Natural killer cell (primary cell): Measurements from ENCODE around the gene ACOX3. TPM values are rescaled to one million over a fixed set of nuclear protein-coding genes. Genes with fewer than 3 reads are reported as not detected.

Source experiments
- ATAC-seq, 3 donors: fragments of 150-1000 bp in 2 of 3; fragments of 200-7000 bp in 1 of 3; cut with Tn5 transposase; 1 replicate in 1 of 3; 2 replicates in 2 of 3; pipeline ENCODE4 v1.10.0; 2021; ENCODE audit warnings: mild to moderate bottlenecking in 2 of 3, moderate library complexity in 2 of 3
- DNase-seq, 2 donors: peaks; one replicate each; pipeline versions ENCODE4 v3.0.0 to v3.0.0-alpha.2; 2013 to 2021; ENCODE audit warnings: mixed read lengths in 1 of 2
- H3K27ac ChIP-seq: one replicate; pipeline ENCODE4 v1.5.1; 2013; ENCODE audit warnings: mild to moderate bottlenecking, low read length
- H3K27me3 ChIP-seq: one replicate; pipeline ENCODE4 v1.6.1; 2013; ENCODE audit warnings: low read length; ENCODE audit not compliant: control insufficient read depth, insufficient read depth
- H3K36me3 ChIP-seq: one replicate; pipeline ENCODE4 v1.6.1; 2013; ENCODE audit warnings: low read length; ENCODE audit not compliant: control insufficient read depth, insufficient read depth
- H3K4me1 ChIP-seq: one replicate; pipeline ENCODE4 v1.6.1; 2013; ENCODE audit warnings: low read length; ENCODE audit not compliant: control insufficient read depth, insufficient read depth
- H3K4me3 ChIP-seq: one replicate; pipeline ENCODE4 v1.5.1; 2013; ENCODE audit warnings: low read length
- H3K9me3 ChIP-seq: one replicate; pipeline ENCODE4 v1.6.1; 2013; ENCODE audit warnings: low read length; ENCODE audit not compliant: control insufficient read depth, insufficient read depth
- H3K27ac Mint-ChIP-seq, 2 donors: one replicate each; pipeline ENCODE4 v1.8.0; 2022; ENCODE audit warnings: mild to moderate bottlenecking in 2 of 2, mixed read lengths in 2 of 2, moderate library complexity in 1 of 2
- H3K27me3 Mint-ChIP-seq, 2 donors: one replicate each; pipeline ENCODE4 v1.8.0; 2022; ENCODE audit warnings: low read depth in 2 of 2, mixed read lengths in 2 of 2
- H3K36me3 Mint-ChIP-seq: one replicate; pipeline ENCODE4 v1.8.0; 2022; ENCODE audit warnings: mixed read lengths
- H3K4me1 Mint-ChIP-seq, 2 donors: one replicate each; pipeline ENCODE4 v1.8.0; 2022; ENCODE audit warnings: mixed read lengths in 2 of 2
- H3K4me3 Mint-ChIP-seq: one replicate; pipeline ENCODE4 v1.8.0; 2022; ENCODE audit warnings: mild to moderate bottlenecking, moderate library complexity, mixed read lengths
- H3K9me3 Mint-ChIP-seq, 2 donors: one replicate each; pipeline ENCODE4 v1.8.0; 2022; ENCODE audit warnings: mixed read lengths in 2 of 2
- WGBS: methylation state at CpG from one replicate; pipeline ENCODE4 v1.1.7; 2013; ENCODE audit warnings: missing lambda C conversion rate; ENCODE audit not compliant: insufficient coverage; 5-methylcytosine and 5-hydroxymethylcytosine counted together
- intact Hi-C: fragments of 100-400 bp; cut with micrococcal nuclease; formaldehyde crosslinking; loops from one replicate; pipeline ENCODE4 v1.14.2; 2022
- total RNA-seq, 4 donors: library from RNA; stranded (reverse); fragments of 120-200 nt in 1 of 4; gene quantifications; one replicate each; pipeline versions ENCODE4 v1.2.3 to v1.2.4, GENCODE V29; 2013 to 2022
- TF ChIP-seq, protein P1 (sequence below): fragments of 200-600 bp; IDR thresholded peaks from one replicate; pipeline ENCODE4 v1.8.0; 2022; ENCODE audit warnings: antibody characterized with exemption

Gene ACOX3
- total RNA-seq, 3 donors from 2014 or later (not counting 1 experiment from before 2014, with no cell fraction given), result 12.4 to 18.3 (median 15.4) TPM

DNA sequence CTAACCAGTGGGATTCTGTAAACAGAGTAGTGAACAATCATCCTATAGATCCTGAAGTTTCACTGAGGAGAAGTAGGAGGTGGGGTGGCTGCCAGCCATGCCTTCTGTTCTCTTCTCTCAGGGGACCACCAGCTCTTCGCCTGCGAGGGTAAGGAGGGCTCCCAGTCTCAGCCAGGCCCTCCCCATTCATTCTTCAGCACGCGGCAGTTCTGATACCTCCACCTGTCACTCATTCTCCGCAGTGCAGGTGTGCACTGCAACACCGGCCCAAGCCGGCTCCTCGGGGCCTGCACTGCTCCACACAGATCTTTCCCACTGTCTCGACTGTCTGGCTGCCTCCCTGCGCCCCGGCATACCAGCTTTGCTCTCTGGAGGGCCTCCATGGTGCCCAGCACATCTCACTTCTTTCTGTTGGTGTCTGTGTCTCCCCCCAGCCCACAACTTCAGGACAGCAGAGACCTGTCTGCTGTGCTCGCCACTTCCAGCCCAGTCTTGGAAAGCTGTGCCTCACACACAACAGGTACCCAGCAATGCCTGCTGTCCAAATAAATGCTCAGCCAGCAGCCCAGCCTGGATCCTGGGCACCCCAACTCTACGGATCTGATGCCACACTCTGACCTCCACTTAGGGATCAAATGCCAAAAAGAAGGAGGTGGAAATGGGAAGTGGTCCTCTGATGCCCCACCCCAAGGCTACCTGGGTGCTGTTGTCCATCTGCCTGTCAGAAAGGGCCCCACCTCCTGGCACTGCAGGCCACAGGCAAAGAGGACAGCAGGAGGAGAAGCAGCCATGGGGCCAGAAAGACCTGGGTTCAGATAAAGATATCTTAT is 29.0 kb downstream of the ACOX3 start:
- Histone ChIP-seq H3K27me3 (no peaks in the 10 kb centered on the region), H3K4me3 (no peak overlapping the region), H3K9me3 (no peaks in the 10 kb centered on the region), H3K36me3 (peaks cover 17% of the 10 kb centered on the region), H3K27ac (no peak overlapping the region), H3K4me1 (peaks cover 28% of the 10 kb centered on the region)
- ATAC-seq (no peak), DNase-seq (no peak)
- peaks cover 14% of the 10 kb centered on the region for H3K36me3 Mint-ChIP-seq
- H3K9me3 Mint-ChIP-seq, result no peaks in the 10 kb centered on the region
- H3K4me1 Mint-ChIP-seq, result peaks cover 22 to 45% of the 10 kb centered on the region in 2 donors
- no peaks in the 10 kb centered on the region for H3K27me3 Mint-ChIP-seq
- H3K27ac Mint-ChIP-seq, result peak overlapping the region in 1 of 2 donors; percentile 72
- intact Hi-C loops, result no loop called here
- TF ChIP-seq, protein P1, sequence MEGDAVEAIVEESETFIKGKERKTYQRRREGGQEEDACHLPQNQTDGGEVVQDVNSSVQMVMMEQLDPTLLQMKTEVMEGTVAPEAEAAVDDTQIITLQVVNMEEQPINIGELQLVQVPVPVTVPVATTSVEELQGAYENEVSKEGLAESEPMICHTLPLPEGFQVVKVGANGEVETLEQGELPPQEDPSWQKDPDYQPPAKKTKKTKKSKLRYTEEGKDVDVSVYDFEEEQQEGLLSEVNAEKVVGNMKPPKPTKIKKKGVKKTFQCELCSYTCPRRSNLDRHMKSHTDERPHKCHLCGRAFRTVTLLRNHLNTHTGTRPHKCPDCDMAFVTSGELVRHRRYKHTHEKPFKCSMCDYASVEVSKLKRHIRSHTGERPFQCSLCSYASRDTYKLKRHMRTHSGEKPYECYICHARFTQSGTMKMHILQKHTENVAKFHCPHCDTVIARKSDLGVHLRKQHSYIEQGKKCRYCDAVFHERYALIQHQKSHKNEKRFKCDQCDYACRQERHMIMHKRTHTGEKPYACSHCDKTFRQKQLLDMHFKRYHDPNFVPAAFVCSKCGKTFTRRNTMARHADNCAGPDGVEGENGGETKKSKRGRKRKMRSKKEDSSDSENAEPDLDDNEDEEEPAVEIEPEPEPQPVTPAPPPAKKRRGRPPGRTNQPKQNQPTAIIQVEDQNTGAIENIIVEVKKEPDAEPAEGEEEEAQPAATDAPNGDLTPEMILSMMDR, result no peak
- no peak overlapping the region for H3K4me3 Mint-ChIP-seq
- 95% methylated on average over 13 of the region's 13 CpGs for WGBS

DNA sequence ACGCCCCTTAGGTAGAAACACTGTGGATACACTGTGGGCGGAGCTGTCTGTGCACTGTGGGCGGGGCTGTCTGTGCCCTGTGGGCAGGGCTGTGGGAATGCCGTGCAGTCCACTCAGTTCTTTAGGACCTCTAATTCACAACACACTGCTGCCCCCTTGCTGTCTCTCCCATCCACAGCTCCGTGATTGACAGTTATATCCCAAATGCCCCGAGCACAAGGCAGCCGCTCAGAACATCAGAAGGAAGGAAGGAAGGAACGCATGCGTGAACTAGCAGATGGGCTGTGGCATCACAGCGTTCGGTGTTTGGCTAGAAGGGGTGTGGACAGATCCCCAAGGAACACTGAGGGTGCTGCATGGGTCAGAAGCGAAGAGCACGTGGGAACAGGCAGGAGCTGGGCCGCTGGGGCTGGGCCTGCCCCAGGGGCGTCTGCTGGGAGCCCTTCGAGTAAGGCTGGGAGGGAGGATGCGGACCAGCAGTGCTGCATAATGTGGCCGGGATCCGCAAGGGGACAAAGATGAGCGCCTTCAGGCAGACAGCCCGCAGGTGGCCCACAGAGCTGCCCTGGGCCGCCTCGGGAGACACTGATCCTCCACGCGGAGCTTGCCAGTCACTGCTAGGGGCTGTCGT is 29.8 kb downstream of the ACOX3 start:
- H3K4me3 ChIP-seq, result no peak overlapping the region
- DNase-seq, result no peak
- intact Hi-C loops, result no loop called here
- Mint-ChIP-seq H3K27ac (peak overlapping the region; percentile 85 to 87), H3K36me3 (peaks cover 14% of the 10 kb centered on the region), H3K27me3 (no peaks in the 10 kb centered on the region), H3K9me3 (no peaks in the 10 kb centered on the region), H3K4me3 (no peak overlapping the region), H3K4me1 (peaks cover 22 to 45% of the 10 kb centered on the region in 2 donors)
- WGBS, result 78% methylated on average over 26 of the region's 26 CpGs
- H3K27ac ChIP-seq, result no peak overlapping the region
- H3K9me3 ChIP-seq, result no peaks in the 10 kb centered on the region
- peaks cover 17% of the 10 kb centered on the region for H3K36me3 ChIP-seq
- ATAC-seq, result no peak
- TF ChIP-seq, protein P1, result no peak
- H3K4me1 ChIP-seq, result peaks cover 28% of the 10 kb centered on the region
- no peaks in the 10 kb centered on the region for H3K27me3 ChIP-seq

DNA sequence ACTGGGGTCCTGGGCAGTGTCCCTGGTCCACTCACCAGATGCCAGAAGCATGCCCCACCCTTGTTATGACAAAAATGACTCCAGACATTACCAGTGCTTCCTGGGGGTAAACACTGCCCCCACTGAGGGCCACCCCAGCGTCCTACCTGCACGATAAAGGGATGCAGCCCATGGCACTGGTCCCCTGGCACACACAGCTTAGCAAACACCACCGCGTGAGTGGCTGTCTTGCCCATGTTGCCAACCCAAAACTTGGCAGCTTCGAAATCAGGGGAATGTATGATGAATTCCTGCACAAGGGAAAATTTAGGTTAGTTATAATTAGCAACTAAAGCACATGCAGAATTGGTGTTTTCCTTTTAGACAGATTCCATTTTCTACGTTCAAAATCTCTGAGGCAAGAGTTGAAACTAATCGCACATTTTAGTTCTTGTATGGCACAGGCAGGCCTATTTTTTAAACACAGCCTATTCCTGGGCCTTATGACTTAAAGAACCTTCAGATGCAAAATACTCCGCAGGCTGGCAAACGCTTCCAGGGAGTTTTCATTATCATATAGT is 30.4 kb downstream of the ACOX3 start:
- Histone ChIP-seq H3K4me1 (peaks cover 28% of the 10 kb centered on the region), H3K27ac (peak overlapping the region; percentile 61), H3K27me3 (no peaks in the 10 kb centered on the region), H3K4me3 (no peak overlapping the region), H3K36me3 (peaks cover 19% of the 10 kb centered on the region), H3K9me3 (no peaks in the 10 kb centered on the region)
- H3K27ac Mint-ChIP-seq, result peak overlapping the region; percentile 85 to 87
- peaks cover 22 to 45% of the 10 kb centered on the region in 2 donors for H3K4me1 Mint-ChIP-seq
- ATAC-seq (no peak), DNase-seq (no peak)
- no peak overlapping the region for H3K4me3 Mint-ChIP-seq
- no peaks in the 10 kb centered on the region for H3K9me3 Mint-ChIP-seq
- H3K36me3 Mint-ChIP-seq, result peaks cover 14% of the 10 kb centered on the region
- no peaks in the 10 kb centered on the region for H3K27me3 Mint-ChIP-seq
- WGBS, result 98% methylated on average over 9 of the region's 9 CpGs
- intact Hi-C loops, result no loop called here
- TF ChIP-seq, protein P1, result no peak
